IMR-90 (cell line): ENCODE measurements around the gene AMIGO2. TPM values are rescaled to one million over a fixed set of nuclear protein-coding genes. Genes with fewer than 3 reads are reported as not detected.

Experiments
- ATAC-seq: fragments of 200-7000 bp; cut with Tn5 transposase; 2 replicates; pipeline ENCODE4 v1.9.1; 2020; ENCODE audit warnings: low read depth, mild to moderate bottlenecking, moderate library complexity
- BruUV-seq: library from RNA; stranded (reverse); fragments of 400-500 nt; replicated peaks from 2 replicates; lab custom pipeline; 2021; lab: Mats Ljungman, UMichigan
- CTCF ChIA-PET: fragments of 300-600 bp; formaldehyde crosslinking; extraction: SDS; loops from one replicate; lab custom pipeline; 2021; ENCODE audit warnings: antibody characterized with exemption; lab: Yijun Ruan, JAX
- POLR2A ChIA-PET: fragments of 300-600 bp; sonication (Branson Sonifier 250); formaldehyde crosslinking; loops from one replicate; lab custom pipeline; 2022; ENCODE audit warnings: antibody characterized with exemption; ENCODE audit not compliant: unreplicated experiment; lab: Charles Lee
- DNase-seq: peaks from one replicate; pipeline ENCODE4 v3.0.0; 2013
- H2AFZ ChIP-seq: replicated peaks from 2 replicates; pipeline ENCODE3; 2013; ENCODE audit warnings: low read length, mild to moderate bottlenecking; ENCODE audit not compliant: poor library complexity
- H2AK5ac ChIP-seq: 2 replicates; pipeline ENCODE4 v1.6.1; 2013; ENCODE audit warnings: low read depth, low read length, inconsistent platforms
- H2AK9ac ChIP-seq: replicated peaks from 2 replicates; pipeline ENCODE3; 2013; ENCODE audit warnings: mild to moderate bottlenecking, low read depth, low read length, moderate library complexity; ENCODE audit not compliant: poor library complexity
- H2BK120ac ChIP-seq: 2 replicates; pipeline ENCODE4 v1.6.1; 2013; ENCODE audit warnings: low read depth, low read length, inconsistent platforms
- H2BK15ac ChIP-seq: 3 replicates; pipeline ENCODE4 v1.6.1; 2013; ENCODE audit warnings: low read depth, low read length, inconsistent platforms
- H2BK20ac ChIP-seq: 2 replicates; pipeline ENCODE4 v1.6.1; 2013; ENCODE audit warnings: low read depth, mild to moderate bottlenecking, inconsistent platforms, low read length, moderate library complexity
- H2BK5ac ChIP-seq: 2 replicates; pipeline ENCODE4 v1.6.1; 2013; ENCODE audit warnings: mild to moderate bottlenecking, low read depth, low read length, inconsistent platforms; ENCODE audit not compliant: poor library complexity, severe bottlenecking
- H3K14ac ChIP-seq: replicated peaks from 2 replicates; pipeline ENCODE4 v1.6.1; 2013; ENCODE audit warnings: low read depth, low read length, inconsistent platforms
- H3K18ac ChIP-seq: 2 replicates; pipeline ENCODE4 v1.6.1; 2013; ENCODE audit warnings: low read depth, low read length, control low read depth
- H3K23ac ChIP-seq: 2 replicates; pipeline ENCODE4 v1.6.1; 2013; ENCODE audit warnings: low read depth, low read length, inconsistent platforms
- H3K27ac ChIP-seq: 2 replicates; pipeline ENCODE4 v1.5.1; 2013; ENCODE audit warnings: mild to moderate bottlenecking, control low read depth, low read length; ENCODE audit not compliant: insufficient read depth
- H3K27me3 ChIP-seq: 2 replicates; pipeline ENCODE4 v1.6.1; 2013; ENCODE audit warnings: low read length; ENCODE audit not compliant: control insufficient read depth, insufficient read depth
- H3K36me3 ChIP-seq: 2 replicates; pipeline ENCODE4 v1.6.1; 2013; ENCODE audit warnings: low read length, mixed read lengths; ENCODE audit not compliant: control insufficient read depth, insufficient read depth
- H3K4ac ChIP-seq: 2 replicates; pipeline ENCODE4 v1.6.1; 2013; ENCODE audit warnings: low read depth, low read length, inconsistent platforms
- H3K4me1 ChIP-seq: 2 replicates; pipeline ENCODE4 v1.6.1; 2013; ENCODE audit warnings: low read length, mixed read lengths; ENCODE audit not compliant: control insufficient read depth, insufficient read depth
- H3K4me2 ChIP-seq: 2 replicates; pipeline ENCODE4 v1.6.1; 2013; ENCODE audit warnings: low read depth, mild to moderate bottlenecking, control low read depth, low read length, moderate library complexity
- H3K4me3 ChIP-seq: 2 replicates; pipeline ENCODE4 v1.5.1; 2013; ENCODE audit warnings: low read depth, mild to moderate bottlenecking, control low read depth, low read length, moderate library complexity; ENCODE audit not compliant: insufficient read depth
- H3K56ac ChIP-seq: 2 replicates; pipeline ENCODE4 v1.6.1; 2013; ENCODE audit warnings: low read length, inconsistent platforms; ENCODE audit not compliant: insufficient read depth; ENCODE audit errors: extremely low read depth
- H3K79me1 ChIP-seq, 2 experiments: 2 replicates each; pipeline ENCODE4 v1.6.1; 2013; ENCODE audit warnings: low read length in 2 of 2, inconsistent platforms in 1 of 2, low read depth in 1 of 2
- H3K9ac ChIP-seq: 2 replicates; pipeline ENCODE4 v1.6.1; 2013; ENCODE audit warnings: low read depth, low read length, control low read depth
- H3K9me1 ChIP-seq: 2 replicates; pipeline ENCODE4 v1.6.1; 2013; ENCODE audit warnings: low read length, inconsistent platforms; ENCODE audit not compliant: insufficient read depth
- H3K9me3 ChIP-seq: 2 replicates; pipeline ENCODE4 v1.6.1; 2013; ENCODE audit warnings: low read length; ENCODE audit not compliant: control insufficient read depth, insufficient read depth
- H4K20me1 ChIP-seq: 2 replicates; pipeline ENCODE4 v1.6.1; 2013; ENCODE audit warnings: low read length, inconsistent platforms; ENCODE audit not compliant: insufficient read depth
- H4K5ac ChIP-seq: 2 replicates; pipeline ENCODE4 v1.6.1; 2013; ENCODE audit warnings: mild to moderate bottlenecking, low read depth, low read length, control low read depth
- H4K8ac ChIP-seq, 2 experiments: 2 replicates each; pipeline ENCODE4 v1.6.1; 2013; ENCODE audit warnings: low read depth in 2 of 2, low read length in 2 of 2, control low read depth in 1 of 2, inconsistent platforms in 1 of 2
- H4K91ac ChIP-seq: 2 replicates; pipeline ENCODE4 v1.6.1; 2013; ENCODE audit warnings: low read depth, low read length, inconsistent platforms; ENCODE audit not compliant: insufficient read depth
- BHLHE40 ChIP-seq: fragments of 150-350 bp; IDR thresholded peaks from 2 replicates; pipeline ENCODE4 v1.6.1; 2016; ENCODE audit warnings: mild to moderate bottlenecking, low read depth, low read length
- CEBPB ChIP-seq: IDR thresholded peaks from 2 replicates; pipeline ENCODE4 v1.6.1; 2012; ENCODE audit warnings: low read depth, low read length, improper control_type of control experiment
- CHD1 ChIP-seq: IDR thresholded peaks from 2 replicates; pipeline ENCODE4 v1.6.1; 2012; ENCODE audit warnings: low read depth, low read length, improper control_type of control experiment
- FOS ChIP-seq: fragments of 150-350 bp; IDR thresholded peaks from 2 replicates; pipeline ENCODE4 v1.6.1; 2016; ENCODE audit warnings: low read depth, low read length
- MAFK ChIP-seq: IDR thresholded peaks from 2 replicates; pipeline ENCODE4 v1.6.1; 2012; ENCODE audit warnings: low read depth, low read length, improper control_type of control experiment
- MAZ ChIP-seq: IDR thresholded peaks from 2 replicates; pipeline ENCODE4 v1.6.1; 2012; ENCODE audit warnings: low read depth, mild to moderate bottlenecking, low read length, improper control_type of control experiment, moderate library complexity, borderline replicate concordance
- MXI1 ChIP-seq: IDR thresholded peaks from 2 replicates; pipeline ENCODE4 v1.6.1; 2012; ENCODE audit warnings: low read depth, mild to moderate bottlenecking, low read length, moderate library complexity, borderline replicate concordance
- RAD21 ChIP-seq: IDR thresholded peaks from 2 replicates; pipeline ENCODE4 v1.6.1; 2012; ENCODE audit warnings: low read length, improper control_type of control experiment
- SMC3 ChIP-seq: fragments of 150-350 bp; IDR thresholded peaks from 2 replicates; pipeline ENCODE4 v1.6.1; 2016; ENCODE audit warnings: low read depth, mild to moderate bottlenecking, antibody characterized with exemption, low read length, moderate library complexity
- WGBS, 2 experiments: methylation state at CpG; one replicate each; pipeline versions ENCODE4 v1.1.5 to v1.1.7; 2013; ENCODE audit warnings: missing lambda C conversion rate in 2 of 2; ENCODE audit not compliant: insufficient read length in 1 of 2; ENCODE audit errors: extremely low coverage in 2 of 2; 5-methylcytosine and 5-hydroxymethylcytosine counted together
- dilution Hi-C: fragments of 300-500 bp; cut with HindIII; formaldehyde crosslinking; loops from one replicate; pipeline ENCODE4 v1.14.3; 2018; ENCODE audit warnings: low sequenced_read_pairs; ENCODE audit not compliant: unreplicated experiment
- in situ Hi-C: fragments of 300-500 bp; cut with MboI; formaldehyde crosslinking; loops from 3 replicates; pipeline ENCODE4 v1.14.3; 2019; ENCODE audit warnings: low sequenced_read_pairs, inconsistent platforms, mixed read lengths
- intact Hi-C: fragments of 100-400 bp; cut with micrococcal nuclease; formaldehyde crosslinking; loops from 2 replicates; pipeline ENCODE4 v1.10.0; 2022
- polyA plus RNA-seq, 3 experiments: library from polyadenylated mRNA; depleted of rRNA; stranded (reverse); fragments of >200 nt; gene quantifications; 2 replicates each; pipeline ENCODE4 v1.2.3, GENCODE V29; 2012; ENCODE audit warnings: low replicate concordance in 1 of 3
- total RNA-seq: library from RNA; depleted of rRNA; stranded (reverse); fragments of >200 nt; gene quantifications from 2 replicates; pipeline ENCODE4 v1.2.3, GENCODE V29; 2012
- TF ChIP-seq, protein P1 (sequence below): fragments of 150-350 bp; IDR thresholded peaks from 2 replicates; pipeline ENCODE4 v1.6.1; 2016; ENCODE audit warnings: low read depth, mild to moderate bottlenecking, low read length, moderate library complexity, borderline replicate concordance

Gene AMIGO2
- total and polyA plus RNA-seq, 2 of the 4 experiments (the other 2 are of a cell fraction): 20.1 to 32.6 TPM

DNA sequence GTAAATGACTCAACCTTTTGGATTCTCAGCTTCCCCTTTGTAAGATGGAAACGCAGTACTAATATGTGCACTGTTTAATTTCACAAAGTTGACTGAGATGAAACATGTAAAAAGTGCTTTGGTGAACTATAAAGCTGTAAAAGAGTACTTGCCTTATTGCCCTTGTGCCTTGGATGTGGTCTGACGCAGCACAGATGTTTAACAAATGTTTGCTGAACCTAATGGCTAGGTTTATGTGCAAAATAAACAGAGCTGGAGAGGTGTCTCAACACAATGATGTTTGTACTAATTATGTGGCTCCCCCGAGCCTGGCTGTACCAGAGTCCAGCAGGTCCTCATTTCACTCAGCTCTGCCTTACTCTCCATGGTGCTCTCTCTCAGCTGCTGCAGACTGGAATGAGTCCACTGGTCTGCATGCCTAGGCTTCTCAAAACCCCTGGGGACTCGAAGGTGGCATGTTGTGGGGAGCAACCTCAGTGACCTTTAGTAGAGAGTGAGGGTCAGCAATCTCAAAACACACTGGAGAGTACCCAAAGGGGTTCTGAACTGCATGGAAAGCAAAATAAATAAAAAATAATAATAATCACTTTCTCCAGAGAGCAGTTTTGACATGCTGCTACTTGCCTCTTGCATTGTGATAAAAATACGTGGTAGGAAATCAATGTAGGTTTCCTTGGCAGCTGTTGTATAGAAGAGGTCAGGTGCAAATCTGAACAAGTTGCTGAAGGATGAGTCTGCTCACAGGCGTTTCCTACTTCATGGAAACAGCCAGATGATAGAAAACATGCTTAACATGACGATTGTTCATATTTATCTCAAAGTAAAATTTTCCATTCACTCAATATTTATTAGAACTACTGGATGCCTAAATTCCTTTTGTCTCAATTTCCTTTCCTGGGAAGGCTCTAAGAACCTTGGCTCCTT lies 8.5 kb upstream of the AMIGO2 start:
- BruUV-seq: no TSS peak

More for the DNA sequence above, 8.5 kb upstream of the AMIGO2 start:
- peak overlapping the region; percentile 37; the same call in 2 of the 3 replicates for H2BK15ac ChIP-seq
- H3K79me1 ChIP-seq: peaks cover 2 to 42% of the 10 kb centered on the region in 2 experiments; a peak in 2 of 4 replicates
- dilution Hi-C loops: no loop called here
- peak overlapping the region; percentile 1 for H2AFZ ChIP-seq
- WGBS, 2 experiments: 40% methylated on average over 1 of the region's 7 CpGs; no CpG with 5 or more reads in 1 of the 2 experiments
- peaks cover 10% of the 10 kb centered on the region; the same call in 1 of the 2 replicates for H3K4me1 ChIP-seq
- H2AK5ac ChIP-seq: peak overlapping the region; percentile 29
- H3K9ac ChIP-seq: no peak overlapping the region
- H3K9me1 ChIP-seq: peaks cover 5% of the 10 kb centered on the region; the same call in 1 of the 2 replicates
- H3K27ac ChIP-seq: no peak overlapping the region
- TF ChIP-seq CHD1: no peak
- TF ChIP-seq SMC3: no peak
- TF ChIP-seq, protein P1, sequence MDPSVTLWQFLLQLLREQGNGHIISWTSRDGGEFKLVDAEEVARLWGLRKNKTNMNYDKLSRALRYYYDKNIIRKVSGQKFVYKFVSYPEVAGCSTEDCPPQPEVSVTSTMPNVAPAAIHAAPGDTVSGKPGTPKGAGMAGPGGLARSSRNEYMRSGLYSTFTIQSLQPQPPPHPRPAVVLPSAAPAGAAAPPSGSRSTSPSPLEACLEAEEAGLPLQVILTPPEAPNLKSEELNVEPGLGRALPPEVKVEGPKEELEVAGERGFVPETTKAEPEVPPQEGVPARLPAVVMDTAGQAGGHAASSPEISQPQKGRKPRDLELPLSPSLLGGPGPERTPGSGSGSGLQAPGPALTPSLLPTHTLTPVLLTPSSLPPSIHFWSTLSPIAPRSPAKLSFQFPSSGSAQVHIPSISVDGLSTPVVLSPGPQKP: no peak
- TF ChIP-seq MAFK: no peak
- no peak for TF ChIP-seq RAD21
- TF ChIP-seq CEBPB: no peak
- TF ChIP-seq FOS: no peak
- TF ChIP-seq BHLHE40: no peak
- no peak for TF ChIP-seq MAZ
- TF ChIP-seq MXI1: no peak
- DNase-seq: peak; percentile 61
- ATAC-seq: peak; percentile 69
- peak overlapping the region; percentile 7; the same call in 1 of the 2 replicates for H3K4me2 ChIP-seq
- H3K23ac ChIP-seq: peak overlapping the region; percentile 61
- peak overlapping the region in 1 of 2 experiments; percentile 72; a peak in 2 of 4 replicates for H4K8ac ChIP-seq
- peak overlapping the region; percentile 2; the same call in 1 of the 2 replicates for H3K56ac ChIP-seq
- intact Hi-C loops: no loop called here
- peak overlapping the region; percentile 49 for H2BK5ac ChIP-seq
- H4K20me1 ChIP-seq: no peaks in the 10 kb centered on the region
- ChIA-PET CTCF (interaction anchor here (0.6 kb wide), 1 partner anchor 98 kb away, joined by 3 read pairs; no protein-coding TSS in a partner anchor), POLR2A (interaction anchor here (0.5 kb wide), 2 partner anchors 31 to 90 kb away, joined by 3 to 5 read pairs; no protein-coding TSS in a partner anchor)
- no peaks in the 10 kb centered on the region for H3K36me3 ChIP-seq
- H3K4ac ChIP-seq: peak overlapping the region; percentile 72
- no peak overlapping the region for H3K4me3 ChIP-seq
- no peaks in the 10 kb centered on the region for H3K27me3 ChIP-seq
- in situ Hi-C loops: no loop called here
- no peak overlapping the region for H2AK9ac ChIP-seq
- H2BK120ac ChIP-seq: peak overlapping the region; percentile 87
- peak overlapping the region; percentile 51 for H3K14ac ChIP-seq
- H3K9me3 ChIP-seq: no peaks in the 10 kb centered on the region
- peak overlapping the region; percentile 78; the same call in 1 of the 2 replicates for H3K18ac ChIP-seq
- H4K91ac ChIP-seq: peak overlapping the region; percentile 67
- H2BK20ac ChIP-seq: peak overlapping the region; percentile 90
- no peak overlapping the region; the same call in 1 of the 2 replicates for H4K5ac ChIP-seq
